NCI-H2227 treated with DMSO at 0.1 percent for 48 hours (cell line): Measurements from ENCODE around the gene SFXN2.
"Not testable (repeated sequence)": the region's sequence is repeated elsewhere in the genome, so short reads cannot be mapped to it uniquely, and the experiment has no call there.

Experiments used
- DNase-seq: peaks from one replicate; lab custom pipeline; 2025; lab: John Stamatoyannopoulos, UW

The SFXN2 gene

DNA sequence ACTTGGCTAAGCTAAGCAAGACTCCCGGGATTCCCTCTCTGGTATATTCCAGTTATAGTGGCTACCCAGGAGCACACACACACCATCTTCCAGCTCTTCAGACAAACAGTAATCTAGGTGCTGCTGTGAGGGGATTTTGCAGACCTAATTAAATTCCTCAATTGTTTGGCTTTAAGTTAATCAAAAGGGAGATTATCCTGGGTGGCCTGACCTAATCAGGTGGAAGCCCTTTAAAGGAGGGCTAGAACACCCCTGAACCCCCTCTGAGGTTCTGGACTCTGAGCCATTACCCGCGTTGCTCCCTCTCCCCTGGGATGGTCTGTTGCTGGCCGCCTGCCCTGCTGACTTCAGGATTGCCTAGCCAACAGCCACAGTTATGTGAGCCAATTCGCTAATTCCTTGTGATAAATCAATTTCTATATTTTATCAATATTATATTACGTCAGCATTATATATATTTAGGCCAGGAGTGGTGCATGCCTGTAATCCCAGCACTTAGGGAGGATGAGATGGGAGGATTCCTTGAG lies 6.4 kb downstream of the SFXN2 start:
- no peak for DNase-seq

DNA sequence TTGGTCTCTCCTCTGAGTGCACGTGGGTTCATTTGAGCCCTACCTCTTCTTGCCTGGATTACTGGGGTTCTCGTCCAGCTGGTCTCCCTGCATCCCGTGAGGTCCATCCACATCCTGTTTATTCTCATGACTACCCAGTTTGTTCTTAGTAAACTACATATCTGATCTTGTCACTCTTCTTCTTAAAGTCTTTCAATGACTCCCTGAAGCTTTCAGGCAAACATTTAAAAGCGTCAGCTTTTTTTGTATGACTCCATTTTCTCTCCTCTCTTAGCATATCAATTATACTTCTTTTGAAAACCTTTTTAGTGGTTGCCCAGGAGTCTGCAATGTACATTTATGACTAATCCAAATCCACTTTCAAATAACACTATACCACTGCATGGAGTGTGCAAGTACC lies 7.5 kb downstream of the SFXN2 start:
- no peak for DNase-seq

DNA sequence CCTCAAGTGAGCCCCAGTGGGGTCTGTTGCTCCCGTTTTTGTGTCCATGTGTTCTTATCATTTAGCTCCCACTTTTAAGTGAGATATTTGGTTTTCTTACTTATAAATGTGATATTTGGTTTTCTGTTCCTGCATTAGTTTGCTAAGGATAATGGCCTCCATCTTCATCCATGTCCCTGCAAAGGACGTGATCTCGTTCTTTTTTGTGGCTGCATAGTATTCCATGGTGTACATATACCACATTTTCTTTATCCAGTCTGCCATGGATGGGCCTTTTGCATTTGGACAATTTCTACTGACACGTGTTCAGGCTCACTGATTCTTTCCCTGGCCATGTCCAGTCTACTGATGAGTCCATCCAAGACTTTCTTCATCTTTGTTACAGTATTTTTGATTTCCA lies 9.6 kb downstream of the SFXN2 start:
- DNase-seq, result no peak

DNA sequence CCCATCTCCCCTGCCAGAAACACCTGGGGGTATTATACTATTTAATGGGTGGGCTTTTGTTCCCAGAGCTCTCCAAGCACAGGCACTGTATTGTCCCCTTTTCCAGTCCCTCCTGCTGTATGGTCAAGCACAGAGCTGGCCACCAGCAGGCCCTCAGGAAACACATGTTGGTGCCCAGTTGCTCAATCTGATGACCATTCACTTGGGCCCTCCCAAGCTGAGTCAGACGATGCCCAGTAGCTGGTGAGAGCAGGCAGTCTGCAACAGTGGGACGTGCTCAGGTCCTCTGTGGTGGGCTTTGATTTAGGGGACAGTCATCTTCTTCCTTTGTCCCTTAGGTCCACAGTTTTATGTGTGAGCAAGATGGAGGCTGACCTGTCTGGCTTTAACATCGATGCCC lies 11.8 kb downstream of the SFXN2 start:
- DNase-seq, result no peak

DNA sequence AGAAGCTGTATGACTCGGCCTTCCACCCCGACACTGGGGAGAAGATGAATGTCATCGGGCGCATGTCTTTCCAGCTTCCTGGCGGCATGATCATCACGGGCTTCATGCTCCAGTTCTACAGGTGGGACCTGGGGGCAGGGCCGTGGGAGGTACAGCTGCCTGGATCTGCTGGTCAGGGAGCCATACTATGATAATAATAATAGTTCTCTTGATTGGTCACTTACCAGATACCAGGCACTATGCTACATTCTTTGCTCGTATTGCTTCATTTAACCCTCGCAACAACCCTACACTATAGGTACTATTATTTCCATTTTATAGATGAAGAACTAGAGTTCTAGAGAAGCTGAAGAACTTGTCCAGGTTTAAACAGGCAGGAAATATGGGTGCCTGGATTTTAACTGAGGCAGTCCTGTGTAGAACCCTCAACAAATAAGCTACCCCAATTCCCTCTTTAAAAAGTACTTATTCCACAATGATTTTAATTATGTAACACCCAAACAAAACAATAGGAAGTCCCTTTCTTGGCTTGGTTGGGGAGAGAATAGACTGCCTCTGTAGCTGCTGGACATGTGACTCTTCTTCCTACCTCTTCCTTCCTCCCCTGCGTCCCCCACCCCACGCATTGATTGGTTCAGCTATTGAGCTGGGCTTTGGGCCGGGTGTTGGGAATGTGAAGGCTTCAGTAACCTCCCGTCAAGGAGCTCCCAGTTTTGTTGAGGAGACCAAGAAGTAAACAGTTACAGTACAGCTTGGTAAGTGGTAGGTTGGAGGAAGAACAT lies 12.8 kb downstream of the SFXN2 start:
- DNase-seq, result no peak

DNA sequence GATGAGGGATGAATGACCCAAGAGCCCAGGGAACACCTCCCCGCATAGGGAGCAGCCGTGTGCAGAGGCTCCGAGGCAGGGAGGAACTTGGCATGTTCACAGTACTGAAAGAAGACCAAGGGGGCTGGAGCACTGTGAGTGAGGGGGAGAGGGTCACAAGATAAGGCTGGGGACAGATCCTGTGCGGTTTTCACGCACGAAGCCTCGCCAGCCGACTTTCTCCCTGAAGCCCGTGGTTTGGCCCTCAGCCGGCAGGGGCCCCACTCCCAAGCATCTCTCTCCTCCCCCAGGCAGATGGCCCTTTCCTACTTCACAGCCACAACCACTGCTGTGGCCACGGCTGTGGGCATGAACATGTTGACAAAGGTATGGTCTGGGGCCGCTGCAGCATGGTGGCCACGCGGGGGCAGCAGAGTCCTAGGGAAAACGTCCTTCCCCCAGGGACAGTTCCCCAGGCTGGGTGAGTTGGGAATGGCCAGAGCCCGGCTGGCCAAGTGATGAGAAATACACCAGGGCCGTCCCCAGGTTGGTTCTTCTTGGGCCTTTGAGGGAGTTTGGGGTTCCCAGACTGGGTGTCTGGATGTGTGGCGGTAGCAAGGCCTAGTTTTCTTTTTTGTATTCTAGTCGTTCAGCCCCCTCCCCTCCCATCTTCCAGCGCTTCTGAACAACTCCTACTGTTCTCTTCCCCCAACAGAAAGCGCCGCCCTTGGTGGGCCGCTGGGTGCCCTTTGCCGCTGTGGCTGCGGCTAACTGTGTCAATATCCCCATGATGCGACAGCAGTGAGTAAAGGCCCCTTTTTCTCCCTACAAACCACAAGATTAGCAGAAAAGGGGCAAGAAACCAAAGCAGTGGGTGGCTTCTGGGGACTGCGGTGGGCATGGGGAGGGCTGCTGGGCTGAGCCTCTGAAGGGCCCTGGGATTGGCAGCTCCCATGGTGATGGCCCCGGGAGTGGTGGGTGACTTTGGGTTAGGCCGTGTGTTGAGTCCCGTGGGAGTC lies 14.9 kb downstream of the SFXN2 start:
- DNase-seq, result peak; percentile 33

DNA sequence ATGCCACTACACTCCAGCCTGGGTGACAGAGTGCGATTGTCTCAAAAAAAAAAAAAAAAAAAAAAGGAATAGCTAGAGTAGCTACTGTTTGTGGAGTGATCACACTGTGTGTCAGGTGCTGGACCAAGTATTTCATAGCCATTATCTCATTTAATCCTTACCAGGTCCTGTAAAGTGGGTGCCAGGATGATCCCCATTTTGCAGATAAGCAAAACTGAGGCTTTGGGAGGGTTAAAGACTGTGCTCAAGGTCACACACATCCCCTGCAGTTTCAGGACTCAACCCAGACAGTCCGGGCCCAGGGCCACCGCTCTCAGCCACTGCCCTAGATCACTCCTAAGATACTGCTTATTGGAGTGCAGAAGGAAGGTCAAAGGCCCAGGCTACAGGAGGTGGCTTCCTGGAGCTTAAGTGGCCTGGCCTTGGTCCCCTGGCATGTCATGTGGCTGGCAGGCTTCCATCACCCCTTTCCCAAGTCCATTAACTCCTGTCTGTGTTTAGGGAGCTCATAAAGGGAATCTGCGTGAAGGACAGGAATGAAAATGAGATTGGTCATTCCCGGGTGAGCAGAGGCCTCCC lies 16.9 kb downstream of the SFXN2 start:
- no peak for DNase-seq

DNA sequence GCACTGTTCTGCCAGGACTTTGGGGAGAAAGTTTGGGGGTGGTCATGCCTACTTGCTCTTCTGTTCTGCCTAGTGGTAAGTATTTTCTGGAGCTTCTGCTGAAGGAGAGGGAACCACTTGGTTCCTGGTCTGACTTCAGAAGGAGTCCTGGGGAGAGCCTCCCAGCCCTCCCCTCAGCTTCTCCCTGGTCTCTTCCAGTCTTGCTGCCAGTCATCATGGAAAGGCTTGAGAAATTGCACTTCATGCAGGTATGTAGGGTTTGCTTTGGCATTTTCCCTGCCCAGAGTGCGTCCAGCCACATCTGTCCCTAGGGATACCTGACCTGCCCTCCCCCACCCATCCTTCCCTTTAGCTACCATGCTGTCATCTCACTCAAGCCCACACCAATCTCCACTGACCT lies 18.2 kb downstream of the SFXN2 start:
- no peak for DNase-seq

DNA sequence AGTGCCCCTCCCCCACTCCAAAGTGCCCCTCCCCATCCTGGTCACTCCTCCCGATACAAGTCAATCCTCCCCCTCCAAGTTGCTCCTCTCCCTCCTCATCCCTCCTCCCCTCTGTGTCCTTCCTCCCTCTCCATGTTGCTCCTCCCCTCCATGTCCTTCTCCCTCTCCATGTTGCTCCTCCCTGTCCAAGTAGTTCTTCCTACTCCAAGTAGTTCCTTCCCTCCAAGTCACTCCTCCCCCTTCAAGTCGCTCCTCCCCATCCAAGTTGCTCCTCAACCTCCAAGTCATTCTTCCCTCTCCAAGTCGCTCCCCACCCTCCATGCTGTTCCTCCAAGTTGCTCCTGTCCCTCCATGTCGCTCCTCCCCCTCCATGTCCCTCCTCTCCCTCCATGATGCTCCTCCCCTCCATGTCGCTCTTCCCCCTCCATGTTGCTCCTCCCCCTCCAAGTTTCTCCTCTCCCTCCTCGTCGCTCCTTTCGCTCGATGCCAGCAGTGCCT lies 20.7 kb downstream of the SFXN2 start:
- DNase-seq, result no peak

DNA sequence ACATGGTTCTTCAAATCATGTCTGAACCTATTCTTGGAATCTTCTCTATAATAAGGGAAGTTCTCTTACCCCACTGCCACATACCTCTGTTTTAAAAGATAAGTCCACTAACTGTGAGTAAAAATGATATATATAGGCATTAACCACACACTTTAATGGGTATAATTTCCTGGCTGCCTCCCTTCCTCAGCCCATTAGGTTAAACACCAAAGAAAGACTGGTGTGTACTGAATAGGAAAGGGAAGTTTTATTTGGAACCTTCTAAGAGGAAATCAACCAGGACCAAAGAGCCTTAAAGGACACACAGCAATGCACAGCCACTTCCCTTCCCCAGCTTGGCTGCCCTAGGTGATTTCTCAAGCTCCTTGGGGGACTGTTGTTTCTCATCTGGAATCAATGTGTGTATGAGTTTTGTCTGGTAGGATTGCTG lies 24.3 kb downstream of the SFXN2 start:
- no peak for DNase-seq

DNA sequence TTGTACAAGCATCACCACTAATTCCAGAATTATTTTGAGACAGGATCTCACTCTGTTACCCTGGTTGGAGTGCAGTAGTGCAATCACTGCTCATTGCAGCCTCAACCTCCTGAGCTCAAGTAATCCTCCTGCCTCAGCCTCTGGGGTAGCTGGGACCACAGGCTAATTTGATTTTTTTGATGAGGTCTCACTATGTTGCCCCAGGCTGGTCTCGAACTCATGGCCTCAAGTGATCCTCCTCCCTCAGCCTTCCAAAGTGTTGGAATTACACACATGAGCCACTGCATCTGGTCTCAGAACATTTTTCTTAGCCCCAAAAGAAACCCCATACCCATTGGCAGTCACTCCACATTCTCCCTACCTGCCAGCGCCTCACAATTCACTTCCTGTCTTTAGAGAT lies 25.8 kb downstream of the SFXN2 start:
- no peak for DNase-seq

DNA sequence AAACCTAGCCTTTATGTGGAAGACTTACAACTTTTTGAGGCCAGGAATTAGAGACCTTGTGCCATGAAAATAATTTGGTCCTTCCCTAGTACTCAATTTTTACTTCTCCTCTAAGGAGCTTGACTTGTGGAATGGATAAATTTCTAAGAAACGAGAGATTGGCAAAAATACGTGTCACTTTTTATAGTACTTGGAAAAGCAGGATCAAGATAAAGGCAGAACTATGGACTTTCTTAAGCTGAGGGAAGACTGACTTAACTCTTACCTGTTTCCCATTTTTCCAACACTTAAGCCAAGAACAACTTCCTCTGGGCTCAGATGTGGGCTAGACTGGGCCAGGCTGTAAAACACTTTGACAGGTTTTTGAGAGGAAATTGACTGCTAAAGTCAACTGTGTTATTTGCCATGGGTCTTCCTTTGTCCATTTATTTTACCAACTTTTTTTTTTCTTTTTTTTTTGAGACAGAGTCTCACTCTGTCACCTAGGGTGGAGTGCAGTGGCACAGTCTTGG lies 27.3 kb downstream of the SFXN2 start:
- DNase-seq, result no peak

DNA sequence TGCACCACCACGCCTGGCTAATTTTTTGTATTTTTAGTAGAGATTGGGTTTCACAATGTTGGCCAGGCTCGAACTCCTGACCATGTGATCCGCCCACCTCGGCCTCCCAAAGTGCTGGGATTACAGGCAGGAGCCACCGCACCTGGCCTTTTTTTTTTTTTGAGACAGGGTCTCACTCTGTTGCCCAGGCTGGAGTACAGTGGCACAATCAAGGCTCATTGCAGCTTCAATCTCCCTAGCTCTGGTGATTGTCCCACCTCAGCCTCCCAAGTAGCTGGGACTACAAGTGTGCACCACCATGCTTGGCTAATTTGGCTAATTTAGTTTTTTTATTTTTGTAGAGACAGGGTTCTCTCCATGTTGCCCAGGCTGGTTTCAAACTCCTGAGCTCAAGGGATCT lies 27.9 kb downstream of the SFXN2 start:
- not testable (repeated sequence) for DNase-seq

DNA sequence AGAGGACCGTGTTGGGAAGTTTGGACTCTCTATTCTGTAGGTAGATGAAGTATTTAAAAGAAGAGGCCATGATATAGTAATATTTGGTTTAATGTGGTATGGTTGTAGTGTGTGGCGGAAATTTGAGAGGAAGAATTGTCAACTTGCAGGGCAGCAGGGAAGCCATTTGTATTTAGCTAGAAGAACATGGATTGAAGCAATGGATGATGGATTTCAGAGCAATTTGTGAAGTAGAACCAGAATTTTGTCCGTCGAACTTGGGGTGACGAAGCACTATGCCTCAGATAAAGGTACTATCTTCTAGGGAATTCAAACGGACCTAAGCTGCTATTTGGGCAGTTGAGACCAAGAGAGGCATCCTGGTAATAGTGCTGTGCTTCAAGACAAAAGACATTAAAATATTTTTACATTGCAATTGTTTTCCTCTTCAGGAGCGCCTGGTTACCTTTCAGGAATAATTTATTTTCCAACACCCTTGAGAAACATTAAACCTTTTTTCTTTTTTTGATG lies 28.7 kb downstream of the SFXN2 start:
- DNase-seq, result no peak

DNA sequence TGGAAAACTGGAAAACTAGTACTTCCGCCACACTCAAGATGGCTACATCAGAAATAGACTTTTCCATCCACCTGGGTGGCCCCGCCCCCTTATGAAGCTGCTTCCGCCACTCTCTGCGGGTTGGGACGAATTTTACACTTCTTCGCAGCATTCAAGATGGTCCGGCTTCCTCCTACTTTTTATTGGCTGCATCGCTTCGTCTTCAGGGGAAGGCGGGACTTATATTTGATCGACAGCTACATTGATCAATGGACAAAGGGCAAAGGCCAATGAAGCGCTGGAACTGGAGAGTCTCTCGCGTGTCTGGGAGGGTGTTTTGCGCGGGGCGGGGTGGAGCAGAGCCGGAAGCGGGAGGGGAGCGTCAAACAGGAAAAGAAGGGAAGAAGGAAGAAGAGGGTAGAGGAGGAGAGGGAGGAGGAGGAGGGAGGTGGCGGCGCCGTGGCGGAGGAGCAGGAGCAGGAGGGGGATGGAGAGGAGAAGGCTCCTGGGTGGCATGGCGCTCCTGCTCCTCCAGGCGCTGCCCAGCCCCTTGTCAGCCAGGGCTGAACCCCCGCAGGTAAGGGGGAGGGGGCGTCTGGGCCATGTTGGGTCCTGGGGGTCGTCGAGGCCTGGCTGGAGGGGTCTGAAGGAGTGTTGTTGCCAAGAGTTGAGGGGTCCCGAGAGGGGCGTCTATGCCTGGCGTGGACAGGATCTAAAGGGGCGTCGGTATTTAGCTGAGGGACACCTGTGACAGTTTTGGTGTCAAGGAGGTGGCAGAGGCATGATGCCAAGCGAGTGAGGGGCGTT lies 29.3 kb downstream of the SFXN2 start, which contains the start of gene WBP1L:
WBP1L (plus strand) TSS at position 361 of the 786 bp plus-strand sequence; CDS start at position 467, 106 bp downstream.
- peak; percentile 94 for DNase-seq

DNA sequence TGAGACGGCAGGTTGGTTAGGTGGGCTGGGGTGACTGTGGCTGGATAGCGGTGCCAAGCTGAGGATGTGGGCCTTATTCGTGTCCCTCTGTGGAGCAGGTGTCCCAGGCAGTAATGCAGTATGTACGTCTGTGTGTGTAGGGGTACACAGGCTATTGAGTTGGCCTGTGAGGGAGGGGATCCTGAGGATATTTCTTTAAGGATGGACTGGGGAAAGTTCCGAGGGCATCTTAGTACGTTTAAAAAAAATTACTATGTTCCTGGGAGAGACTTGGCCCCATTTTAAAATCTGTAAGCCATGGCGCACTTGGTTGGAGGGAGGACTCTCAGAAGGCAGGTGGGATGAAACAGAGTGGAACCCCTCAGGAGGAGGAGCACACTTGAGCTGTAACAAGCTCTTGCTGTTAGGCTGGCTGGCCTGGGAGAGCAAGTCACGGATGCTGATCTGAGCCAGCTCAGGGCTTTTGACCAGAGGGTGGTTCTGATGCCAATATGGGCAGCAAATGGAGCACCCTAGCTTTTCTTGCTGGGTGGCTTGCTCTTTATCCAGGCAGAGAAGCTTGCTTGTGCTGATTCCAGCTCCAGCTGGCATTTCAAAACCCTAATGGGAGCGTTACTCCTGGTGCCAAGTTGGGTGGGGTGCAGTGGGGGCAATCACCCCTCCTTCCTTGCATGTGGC lies 30.1 kb downstream of the SFXN2 start:
- no peak for DNase-seq

DNA sequence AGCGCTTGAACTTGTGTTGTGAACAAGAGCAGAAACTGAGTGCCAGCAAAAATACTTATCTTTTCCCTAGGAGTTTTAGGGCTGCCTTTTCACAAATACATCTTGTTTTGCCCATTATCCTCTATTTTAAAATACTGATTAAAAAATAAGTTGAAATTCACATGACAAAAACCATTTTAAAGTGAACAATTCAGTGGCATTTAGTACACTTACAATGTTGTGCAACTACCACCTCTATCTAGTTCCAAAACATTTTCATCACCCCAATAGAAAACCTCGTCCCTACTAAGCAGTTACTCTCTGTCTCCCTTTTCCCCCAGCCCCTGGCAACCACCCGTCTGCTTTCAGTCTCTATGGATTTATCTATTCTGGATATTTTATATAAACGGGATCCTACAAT lies 30.7 kb downstream of the SFXN2 start:
- DNase-seq, result no peak

DNA sequence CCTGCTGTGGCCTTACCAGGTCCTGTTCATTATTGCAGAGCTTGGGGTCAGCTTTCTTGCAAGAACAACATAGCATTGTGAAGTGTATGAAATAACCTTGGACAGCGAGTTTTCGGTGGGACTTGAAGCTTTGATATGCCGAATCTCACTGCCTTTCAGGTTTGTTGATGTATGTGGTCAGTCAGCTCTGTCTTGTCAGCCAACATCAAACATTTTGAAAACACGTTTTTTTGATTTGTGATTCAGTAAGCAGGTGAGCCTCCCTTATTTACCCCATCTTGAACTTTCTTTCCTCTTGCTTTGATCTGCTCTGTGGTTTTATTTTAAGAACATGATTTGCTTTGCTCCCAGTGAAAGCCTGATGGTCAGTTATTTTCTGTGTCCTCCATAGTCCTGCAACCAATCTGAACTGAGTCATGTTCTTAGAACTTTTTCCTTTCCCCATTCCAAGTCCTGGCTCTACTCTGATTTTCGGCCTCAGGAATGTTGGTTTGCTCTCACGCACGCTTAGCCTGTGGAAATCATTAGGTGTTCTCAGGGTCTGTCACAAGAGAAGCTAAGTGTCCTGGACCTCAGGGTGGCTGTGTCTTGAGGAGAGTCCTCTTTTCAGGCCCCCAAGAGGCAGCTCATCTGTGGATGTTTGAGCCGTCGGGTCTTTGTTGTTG lies 38.0 kb downstream of the SFXN2 start:
- no peak for DNase-seq

DNA sequence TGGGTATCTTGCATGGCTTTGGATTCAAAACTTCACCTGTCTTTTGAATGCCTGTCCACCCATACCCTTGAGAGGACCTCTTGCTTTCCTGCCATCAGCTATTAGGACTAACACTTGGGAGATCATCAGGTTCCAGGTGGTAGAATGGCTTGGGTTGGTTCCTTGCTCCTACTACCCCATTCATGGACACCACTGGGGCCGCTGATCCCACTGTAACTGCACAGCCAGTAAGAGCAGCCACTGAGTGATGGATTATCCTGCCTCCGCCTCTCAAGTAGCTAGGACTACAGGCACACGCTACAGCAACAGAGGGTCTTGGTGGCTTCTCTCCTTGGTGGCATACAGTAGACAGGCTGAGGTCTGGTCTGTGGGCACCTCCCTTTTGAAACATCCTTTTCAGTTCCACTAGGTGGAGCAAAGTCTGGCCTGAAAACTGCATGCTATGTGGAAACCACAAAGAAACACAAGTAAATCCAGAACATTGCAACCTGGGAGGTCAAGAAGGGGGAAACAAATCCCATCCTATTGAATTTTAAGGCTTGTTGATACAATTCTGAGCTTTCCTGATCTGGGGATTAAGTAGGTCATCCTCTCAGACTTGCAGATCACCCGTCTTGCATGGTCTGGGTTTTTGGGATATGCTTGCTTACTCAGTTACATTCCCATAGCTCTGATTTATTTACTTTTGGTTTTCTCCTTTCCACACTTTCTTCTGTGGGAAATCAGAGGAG lies 38.7 kb downstream of the SFXN2 start:
- DNase-seq, result no peak
